Endothelial cell of umbilical vein (primary cell): Measurements from ENCODE around the gene PEX7. TPM values are rescaled to one million over a fixed set of nuclear protein-coding genes. Genes with fewer than 3 reads are reported as not detected.
A peak's percentile ranks its signal among the peaks of the same experiment; 100 is the strongest.

Source experiments
- BruUV-seq: library from RNA; stranded (reverse); fragments of 400-500 nt; replicated peaks from 2 replicates; lab custom pipeline; 2021; lab: Mats Ljungman, UMichigan
- CTCF ChIA-PET: fragments of 300-600, 350-600 bp; sonication (Branson Sonifier 250); formaldehyde crosslinking; loops from one replicate; lab custom pipeline; 2021; ENCODE audit warnings: antibody characterized with exemption, inconsistent platforms; lab: Charles Lee
- POLR2A ChIA-PET: fragments of 300-600, 350-600 bp; sonication (Branson Sonifier 250); formaldehyde crosslinking; loops from one replicate; lab custom pipeline; 2021; ENCODE audit warnings: antibody characterized with exemption, inconsistent platforms; lab: Charles Lee
- DNase-seq: peaks from one replicate; pipeline ENCODE4 v3.0.0-alpha.2; 2011; ENCODE audit warnings: low read depth, low spot score
- FAIRE-seq: peaks from 2 replicates; lab custom pipeline; 2011; peaks lifted over from hg19 to GRCh38; lab: Jason Lieb, UNC
- H2AFZ ChIP-seq: 2 replicates; pipeline ENCODE4 v1.6.0; 2012; ENCODE audit warnings: low read depth, low read length, control low read depth, inconsistent platforms
- H3K27ac ChIP-seq: 2 replicates; pipeline ENCODE4 v1.5.1; 2011; ENCODE audit warnings: low read depth, mild to moderate bottlenecking, control low read depth, low read length, moderate library complexity; ENCODE audit not compliant: insufficient read depth
- H3K27me3 ChIP-seq, 2 experiments: 2 replicates each; pipeline versions ENCODE4 v1.6.0 to v1.6.1; 2011; ENCODE audit warnings: low read length in 2 of 2, mixed read lengths in 1 of 2; ENCODE audit not compliant: control insufficient read depth in 2 of 2, insufficient read depth in 2 of 2
- H3K36me3 ChIP-seq, 2 experiments: 2 replicates in 1 of 2; 3 replicates in 1 of 2; pipeline ENCODE4 v1.5.1; 2011; ENCODE audit warnings: low read length in 2 of 2, mild to moderate bottlenecking in 1 of 2, moderate library complexity in 1 of 2; ENCODE audit not compliant: control insufficient read depth in 2 of 2, insufficient read depth in 2 of 2; ENCODE audit errors: extremely low read depth in 1 of 2
- H3K4me1 ChIP-seq: 3 replicates; pipeline ENCODE4 v1.5.1; 2011; ENCODE audit warnings: mild to moderate bottlenecking, low read length; ENCODE audit not compliant: control insufficient read depth, insufficient read depth; ENCODE audit errors: extremely low read depth
- H3K4me2 ChIP-seq: 2 replicates; pipeline ENCODE4 v1.6.1; 2011; ENCODE audit warnings: low read length, control low read depth, mixed read lengths; ENCODE audit not compliant: insufficient read depth
- H3K4me3 ChIP-seq, 3 experiments: fragments of 200-600 bp in 1 of 3; sonication (generic), shearing (Covaris generic) in 1 of 3; replicated peaks in 1 of 3; 2 replicates each; pipeline ENCODE4 v1.5.1; 2011 to 2016; ENCODE audit warnings: control low read depth in 3 of 3, low read length in 3 of 3, mild to moderate bottlenecking in 2 of 3, inconsistent platforms in 1 of 3, low read depth in 1 of 3, moderate library complexity in 1 of 3; ENCODE audit not compliant: insufficient read depth in 1 of 3
- H3K79me2 ChIP-seq: 2 replicates; pipeline ENCODE4 v1.6.0; 2012; ENCODE audit warnings: low read length, inconsistent platforms; ENCODE audit not compliant: control insufficient read depth, insufficient read depth
- H3K9ac ChIP-seq: replicated peaks from 2 replicates; pipeline ENCODE3; 2011; ENCODE audit warnings: low read length, control low read depth; ENCODE audit not compliant: insufficient read depth; ENCODE audit errors: extremely low read depth
- H3K9me1 ChIP-seq: replicated peaks from 3 replicates; pipeline ENCODE4 v1.6.0; 2011; ENCODE audit warnings: mild to moderate bottlenecking, low read length; ENCODE audit not compliant: control insufficient read depth, insufficient read depth; ENCODE audit errors: extremely low read depth
- H3K9me3 ChIP-seq: replicated peaks from 2 replicates; pipeline ENCODE4 v1.5.1; 2012; ENCODE audit warnings: low read length, inconsistent platforms; ENCODE audit not compliant: control insufficient read depth, insufficient read depth
- H4K20me1 ChIP-seq: replicated peaks from 2 replicates; pipeline ENCODE3; 2011; ENCODE audit warnings: mild to moderate bottlenecking, low read length; ENCODE audit not compliant: control insufficient read depth, insufficient read depth; ENCODE audit errors: extremely low read depth
- CTCF ChIP-seq, 2 donors: IDR thresholded peaks; 1 replicate in 1 of 2; 2 replicates in 1 of 2; pipeline ENCODE4 v1.5.1; 2011; ENCODE audit warnings: low read length in 2 of 2, mild to moderate bottlenecking in 2 of 2, moderate library complexity in 2 of 2, control low read depth in 1 of 2, inconsistent platforms in 1 of 2, low read depth in 1 of 2; ENCODE audit not compliant: insufficient read depth in 1 of 2; ENCODE audit errors: extremely low read depth in 1 of 2
- EZH2 ChIP-seq: IDR thresholded peaks from 2 replicates; pipeline ENCODE4 v1.6.1; 2012; ENCODE audit warnings: borderline replicate concordance, low read depth, mild to moderate bottlenecking, moderate library complexity, low read length, inconsistent platforms; ENCODE audit not compliant: severe bottlenecking
- FOS ChIP-seq: IDR thresholded peaks from 2 replicates; pipeline ENCODE4 v1.6.1; 2011; ENCODE audit warnings: mild to moderate bottlenecking, low read length, moderate library complexity, borderline replicate concordance; ENCODE audit not compliant: insufficient read depth
- GATA2 ChIP-seq: IDR thresholded peaks from 2 replicates; pipeline ENCODE4 v1.7.0; 2011; ENCODE audit warnings: low read depth, mild to moderate bottlenecking, moderate library complexity, mixed read lengths, low read length; ENCODE audit not compliant: insufficient read length, insufficient read depth
- JUN ChIP-seq: IDR thresholded peaks from 2 replicates; pipeline ENCODE4 v1.6.1; 2011; ENCODE audit warnings: borderline replicate concordance, low read depth; ENCODE audit not compliant: insufficient read length, insufficient read depth
- MAX ChIP-seq: IDR thresholded peaks from 2 replicates; pipeline ENCODE4 v1.6.1; 2011; ENCODE audit not compliant: insufficient read depth, insufficient read length
- MYC ChIP-seq: IDR thresholded peaks from one replicate; pipeline ENCODE4 v1.6.1; 2011; ENCODE audit warnings: mild to moderate bottlenecking, low read depth, low read length
- POLR2A ChIP-seq: IDR thresholded peaks from 2 replicates; pipeline ENCODE4 v1.6.1; 2012; ENCODE audit warnings: low read depth, mild to moderate bottlenecking, control low read depth, low read length
- POLR2AphosphoS5 ChIP-seq: IDR thresholded peaks from 2 replicates; pipeline ENCODE4 v1.6.1; 2012; ENCODE audit warnings: low read depth, mild to moderate bottlenecking, control low read depth, low read length, moderate library complexity; ENCODE audit not compliant: insufficient read depth
- dilution Hi-C: fragments of 300-500 bp; cut with MboI; formaldehyde crosslinking; loops from one replicate; pipeline ENCODE4 v1.15.0; 2019; ENCODE audit warnings: low sequenced_read_pairs; ENCODE audit not compliant: extremely low pct_ligation_motif_present
- intact Hi-C: fragments of 100-400 bp; cut with micrococcal nuclease; formaldehyde crosslinking; loops from one replicate; pipeline ENCODE4 v1.10.0; 2022
- polyA plus RNA-seq, 4 experiments: library from polyadenylated mRNA; depleted of rRNA in 3 of 4; stranded (reverse) in 3 of 4; unstranded in 1 of 4; fragments of >200 nt; gene quantifications; 2 replicates each; pipeline versions ENCODE4 v1.2.1 to v1.2.3, GENCODE V29; 2011 to 2012; ENCODE audit warnings: missing spikeins in 1 of 4
- total RNA-seq: library from RNA; stranded (reverse); gene quantifications from 2 replicates; pipeline ENCODE4 v1.2.3, GENCODE V29; 2021

Gene PEX7
- total and polyA plus RNA-seq, 2 donors (not counting 3 experiments of a cell fraction or from before 2014, with no cell fraction given), result 3.7 to 5.7 TPM

DNA sequence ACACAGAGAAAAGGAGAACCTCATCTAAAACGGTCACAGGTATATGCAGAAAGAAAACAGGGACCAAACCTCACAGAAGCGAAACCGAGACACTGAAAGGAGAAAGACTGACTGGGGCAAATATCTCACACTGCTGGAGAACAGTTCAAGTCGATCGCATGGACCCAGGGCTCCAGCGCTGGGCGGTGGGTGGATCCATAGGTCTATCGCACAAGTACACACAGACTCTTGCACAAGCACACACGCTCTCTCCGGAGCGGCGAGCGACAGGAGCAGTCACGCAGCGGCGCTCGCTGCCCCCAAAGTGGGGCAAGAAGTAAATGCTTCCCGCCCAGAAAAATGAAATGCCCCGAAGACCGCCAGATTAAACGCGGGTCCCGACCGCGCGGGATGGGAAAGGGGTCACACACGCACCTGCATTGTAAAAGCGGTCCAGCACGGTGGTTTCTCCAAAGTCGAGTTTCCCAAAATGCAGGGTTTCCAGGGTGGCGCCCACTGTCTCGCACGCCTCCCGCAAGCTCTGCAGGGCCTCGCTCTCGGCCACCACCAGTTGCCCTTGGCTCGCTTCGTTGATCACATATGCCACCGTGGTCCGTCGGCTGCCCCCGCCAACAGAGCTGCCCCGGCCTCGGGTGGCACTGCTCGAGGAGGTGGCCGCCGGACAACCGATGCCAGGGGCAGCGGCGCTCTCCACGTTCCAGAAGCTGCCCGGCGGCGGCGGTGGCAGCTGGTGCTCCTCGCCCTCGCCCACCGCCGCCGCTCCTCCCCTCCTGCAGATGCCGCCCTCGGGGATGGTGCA is 30.9 kb upstream of the PEX7 start:
- peak overlapping the region; percentile 93 for H2AFZ ChIP-seq
- peak overlapping the region; percentile 51 for H3K27ac ChIP-seq
- POLR2A ChIA-PET, result interaction anchor here (1.2 kb wide), 1 partner anchor 147 kb away, joined by 12 read pairs; no protein-coding TSS in a partner anchor

DNA sequence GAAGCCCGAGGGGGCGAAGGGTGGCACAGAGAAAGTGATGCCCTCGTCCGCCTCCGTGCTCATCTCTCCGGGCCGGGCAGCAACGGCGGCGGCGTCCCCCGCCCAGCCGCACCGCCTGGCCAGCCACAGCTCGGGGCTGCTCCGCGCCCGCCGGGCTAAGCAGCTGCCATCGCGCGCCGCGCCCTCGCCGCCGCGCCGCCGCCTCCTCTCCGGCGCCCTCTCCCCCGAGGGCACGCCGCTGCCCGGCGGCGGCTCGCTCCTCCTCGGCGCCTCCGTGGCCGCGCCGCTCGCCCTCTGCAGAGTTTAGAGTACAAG is 30.3 kb upstream of the PEX7 start:
- TF ChIP-seq MAX (no peak), CTCF (IDR thresholded peaks at IDR 0.05; ENCODE audit: extremely low read depth in 1 of 2, insufficient read depth in 1 of 2, low read depth in 1 of 2, low read length in 2 of 2) (no peak), POLR2A (no peak), FOS (no peak), GATA2 (no peak), EZH2 (no peak), MYC (no peak), POLR2AphosphoS5 (no peak), JUN (no peak)
- Histone ChIP-seq H3K9me3 (no peaks in the 10 kb centered on the region), H3K36me3 (no peaks in the 10 kb centered on the region), H3K9me1 (no peaks in the 10 kb centered on the region), H3K4me1 (peaks cover 19% of the 10 kb centered on the region), H2AFZ (peak overlapping the region; percentile 93), H3K79me2 (peaks cover 26% of the 10 kb centered on the region), H4K20me1 (no peaks in the 10 kb centered on the region), H3K4me3 (peak overlapping the region; percentile 60 to 86 (median 70)), H3K4me2 (peak overlapping the region; percentile 47), H3K9ac (peak overlapping the region; percentile 65), H3K27ac (peak overlapping the region; percentile 51), H3K27me3 (no peaks in the 10 kb centered on the region)
- intact Hi-C loops (loop anchor here (1.0 to 5.0 kb wide), 3 partner anchors 130 to 503 kb away; partner anchors contain the start of genes BCLAF1 and SLC35D3), dilution Hi-C loops (no loop called here)
- BruUV-seq, result no TSS peak
- FAIRE-seq (no peak), DNase-seq (no peak)
- ChIA-PET POLR2A (interaction anchor here (1.2 kb wide), 1 partner anchor 147 kb away, joined by 12 read pairs; no protein-coding TSS in a partner anchor), CTCF (interaction anchor here (0.5 to 8.7 kb wide), 93 partner anchors 8 to 1324 kb away, joined by 3 to 708 read pairs (median 5); partner anchors contain the start of genes BCLAF1, MAP7, PEX7 and SLC35D3)

More for the DNA sequence above, 30.9 kb upstream of the PEX7 start:
- TF ChIP-seq FOS, result no peak
- no peak for TF ChIP-seq MYC
- peak; percentile 31 for TF ChIP-seq POLR2AphosphoS5
- TF ChIP-seq POLR2A, result peak; percentile 17
- CTCF ChIA-PET, result interaction anchor here (0.7 to 8.7 kb wide), 92 partner anchors 7 to 1255 kb away, joined by 3 to 708 read pairs (median 5); partner anchors contain the start of genes BCLAF1, MAP7, PEX7 and SLC35D3
- intact Hi-C loops, result loop anchor here (1.0 to 5.0 kb wide), 4 partner anchors 75 to 503 kb away; partner anchors contain the start of genes BCLAF1 and SLC35D3
- no peaks in the 10 kb centered on the region for H3K36me3 ChIP-seq
- H3K79me2 ChIP-seq, result peaks cover 30% of the 10 kb centered on the region
- peak overlapping the region; percentile 47 for H3K4me2 ChIP-seq
- H3K9me1 ChIP-seq, result no peaks in the 10 kb centered on the region
- H3K9ac ChIP-seq, result peak overlapping the region; percentile 65
- no peaks in the 10 kb centered on the region for H3K9me3 ChIP-seq
- no peaks in the 10 kb centered on the region for H4K20me1 ChIP-seq
- H3K4me3 ChIP-seq, result peak overlapping the region; percentile 60 to 86 (median 70)
- BruUV-seq, result no TSS peak
- DNase-seq, result peak; percentile 61
- H3K4me1 ChIP-seq, result peaks cover 19% of the 10 kb centered on the region
- dilution Hi-C loops, result no loop called here
- peak; percentile 66 for FAIRE-seq
- no peaks in the 10 kb centered on the region for H3K27me3 ChIP-seq
